Coronary artery (tissue), 2 donors: ENCODE measurements around the gene FAM114A1.

ENCODE experiments used
- DNase-seq: peaks from one replicate; pipeline ENCODE4 v3.0.0-alpha.2; 2017; ENCODE audit warnings: low spot score
- H3K27ac ChIP-seq, 2 donors: fragments of 200-600 bp; sonication (generic); one replicate each; pipeline ENCODE4 v1.5.1; 2016 to 2019
- H3K4me3 ChIP-seq: fragments of 200-600 bp; sonication (generic); 2 replicates; pipeline ENCODE4 v1.5.1; 2016; ENCODE audit warnings: mild to moderate bottlenecking, moderate library complexity
- TF ChIP-seq, protein P1 (sequence below): fragments of 200-600 bp; sonication (generic); IDR thresholded peaks from one replicate; pipeline ENCODE4 v1.5.1; 2019; ENCODE audit warnings: antibody characterized with exemption

FAM114A1 gene

GRCh38 chr4:38898245-38898644 lies 30.6 kb downstream of the FAM114A1 start:
- no peak overlapping the region for H3K4me3 ChIP-seq
- DNase-seq: no peak
- H3K27ac ChIP-seq: no peak overlapping the region
- TF ChIP-seq, protein P1, sequence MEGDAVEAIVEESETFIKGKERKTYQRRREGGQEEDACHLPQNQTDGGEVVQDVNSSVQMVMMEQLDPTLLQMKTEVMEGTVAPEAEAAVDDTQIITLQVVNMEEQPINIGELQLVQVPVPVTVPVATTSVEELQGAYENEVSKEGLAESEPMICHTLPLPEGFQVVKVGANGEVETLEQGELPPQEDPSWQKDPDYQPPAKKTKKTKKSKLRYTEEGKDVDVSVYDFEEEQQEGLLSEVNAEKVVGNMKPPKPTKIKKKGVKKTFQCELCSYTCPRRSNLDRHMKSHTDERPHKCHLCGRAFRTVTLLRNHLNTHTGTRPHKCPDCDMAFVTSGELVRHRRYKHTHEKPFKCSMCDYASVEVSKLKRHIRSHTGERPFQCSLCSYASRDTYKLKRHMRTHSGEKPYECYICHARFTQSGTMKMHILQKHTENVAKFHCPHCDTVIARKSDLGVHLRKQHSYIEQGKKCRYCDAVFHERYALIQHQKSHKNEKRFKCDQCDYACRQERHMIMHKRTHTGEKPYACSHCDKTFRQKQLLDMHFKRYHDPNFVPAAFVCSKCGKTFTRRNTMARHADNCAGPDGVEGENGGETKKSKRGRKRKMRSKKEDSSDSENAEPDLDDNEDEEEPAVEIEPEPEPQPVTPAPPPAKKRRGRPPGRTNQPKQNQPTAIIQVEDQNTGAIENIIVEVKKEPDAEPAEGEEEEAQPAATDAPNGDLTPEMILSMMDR: no peak

GRCh38 chr4:38902221-38902620 lies 34.6 kb downstream of the FAM114A1 start:
- DNase-seq: no peak
- Histone ChIP-seq H3K4me3 (no peak overlapping the region), H3K27ac (no peak overlapping the region)
- TF ChIP-seq, protein P1: no peak

DNA sequence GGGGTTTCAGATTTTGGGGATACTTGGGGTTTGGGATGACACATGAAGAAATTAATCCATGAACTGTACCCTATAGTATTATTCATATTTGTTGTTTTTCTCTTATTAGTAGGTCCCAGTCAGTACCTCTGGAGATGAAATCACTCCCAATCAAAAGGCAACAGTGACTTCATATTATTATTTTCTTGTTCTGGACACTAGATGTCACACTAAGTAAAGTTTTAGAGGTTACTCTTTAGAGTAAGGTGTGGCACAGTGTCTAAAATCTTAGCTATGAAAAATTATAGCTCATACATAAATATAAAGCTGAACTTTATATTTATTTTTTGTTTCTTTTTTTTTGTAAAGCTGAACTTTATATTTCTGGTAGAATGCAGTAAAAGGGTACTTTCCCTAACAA lies 35.1 kb downstream of the FAM114A1 start:
- Histone ChIP-seq H3K27ac (no peak overlapping the region), H3K4me3 (no peak overlapping the region)
- DNase-seq: no peak
- TF ChIP-seq, protein P1: no peak

- H3K27ac ChIP-seq: no peak overlapping the region
- no peak for DNase-seq
- TF ChIP-seq, protein P1: no peak
- no peak overlapping the region for H3K4me3 ChIP-seq
Measured at GRCh38 chr4:38904090-38904666, 36.6 kb downstream of the FAM114A1 start.

DNA sequence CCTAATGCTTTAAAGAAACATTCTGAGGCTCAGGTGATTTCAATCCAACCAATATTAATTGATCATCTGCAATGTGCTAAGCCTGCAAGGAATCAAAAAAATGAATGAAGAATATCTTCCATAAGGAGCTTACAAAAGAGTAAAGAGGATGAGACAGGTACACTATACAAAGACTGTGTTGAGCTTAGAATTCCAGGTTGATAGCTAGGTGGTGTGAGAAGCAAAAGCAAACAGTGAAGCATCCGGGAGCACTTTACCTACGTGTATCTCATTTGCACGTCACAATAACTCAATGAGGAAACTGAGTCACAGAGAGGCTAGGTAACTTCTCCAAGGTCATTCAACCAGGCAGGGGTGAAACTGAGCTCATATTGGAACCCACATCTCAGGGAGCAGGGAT lies 37.1 kb downstream of the FAM114A1 start:
- Histone ChIP-seq H3K4me3 (no peak overlapping the region), H3K27ac (no peak overlapping the region)
- TF ChIP-seq, protein P1: no peak
- no peak for DNase-seq

DNA sequence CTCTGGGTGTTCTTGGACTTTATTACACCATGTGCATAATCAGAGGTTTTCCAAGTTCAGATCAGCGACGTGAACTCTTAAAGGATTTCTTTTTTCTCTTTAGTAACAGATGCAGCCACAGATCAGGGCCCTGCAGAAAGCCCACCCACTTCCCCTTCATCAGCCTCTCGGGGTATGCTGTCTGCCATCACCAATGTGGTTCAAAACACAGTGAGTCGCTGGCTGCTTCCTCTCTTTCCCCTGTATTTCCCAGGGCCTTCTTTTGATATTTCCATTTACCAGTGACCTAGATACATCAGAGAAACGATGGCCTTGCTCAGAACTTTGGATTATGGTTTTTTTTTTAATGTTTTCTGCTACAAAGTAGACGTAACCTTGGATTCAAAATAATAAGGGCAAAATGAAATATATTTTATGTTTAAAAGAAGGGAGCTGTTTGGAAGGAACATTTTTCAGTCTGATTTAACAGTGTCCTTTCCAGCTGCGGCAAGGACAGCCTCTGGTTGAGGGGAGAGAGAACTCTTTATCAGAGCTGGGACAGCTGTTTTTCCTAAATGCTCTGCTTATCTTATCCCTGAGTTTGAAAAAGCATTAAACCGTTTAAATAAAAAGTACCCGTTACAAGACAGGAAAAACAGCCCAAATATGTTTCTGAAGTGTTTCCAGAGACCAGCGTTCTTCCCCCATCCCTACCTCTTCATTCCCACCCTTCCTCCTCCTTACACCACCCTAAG lies 38.2 kb downstream of the FAM114A1 start:
- TF ChIP-seq, protein P1: no peak
- Histone ChIP-seq H3K27ac (no peak overlapping the region), H3K4me3 (no peak overlapping the region)
- no peak for DNase-seq

- Histone ChIP-seq H3K27ac (no peak overlapping the region), H3K4me3 (no peak overlapping the region)
- TF ChIP-seq, protein P1: no peak
- DNase-seq: no peak
Measured at GRCh38 chr4:38907696-38908270, 40.2 kb downstream of the FAM114A1 start.
